ENCODE data around the gene FXR2.
A peak's percentile ranks its signal among the peaks of the same experiment; 100 is the strongest.

FXR2 gene

DNA sequence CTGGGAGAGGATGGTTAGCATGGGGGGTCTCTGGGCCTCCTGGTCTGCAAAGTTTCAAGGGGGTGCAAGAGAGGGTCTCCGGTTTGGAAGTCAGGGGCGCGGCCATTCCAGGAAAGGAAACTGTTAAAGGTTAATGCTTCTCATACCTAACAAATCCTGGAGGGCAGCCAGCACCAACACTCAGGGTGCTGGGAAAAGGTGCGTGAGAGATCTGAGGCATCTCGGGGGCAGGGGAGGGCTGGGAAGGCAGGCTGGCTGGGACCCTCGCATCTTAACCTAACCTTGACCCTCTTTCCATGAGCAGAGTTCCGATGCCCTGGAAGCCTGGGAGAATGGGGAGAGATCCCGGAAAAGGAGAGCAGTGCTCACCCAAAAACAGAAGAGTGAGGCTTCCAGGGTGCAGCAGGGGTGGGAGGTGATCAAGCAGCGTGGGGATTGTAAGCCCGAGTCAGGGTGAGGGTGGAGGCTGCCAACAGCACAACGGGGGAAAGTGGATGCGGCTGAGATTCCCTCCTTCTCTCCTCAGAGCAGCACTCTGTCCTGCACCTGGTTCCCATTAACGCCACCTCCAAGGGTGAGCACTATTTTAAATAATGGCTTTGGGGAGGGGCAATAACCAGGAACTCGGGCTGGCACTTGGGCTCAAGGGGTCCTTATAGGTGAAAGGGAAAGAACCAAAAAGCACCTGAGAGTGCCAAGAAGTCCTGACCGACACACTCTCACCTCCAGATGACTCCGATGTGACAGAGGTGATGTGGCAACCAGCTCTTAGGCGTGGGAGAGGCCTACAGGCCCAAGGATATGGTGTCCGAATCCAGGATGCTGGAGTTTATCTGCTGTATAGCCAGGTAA lies 55.2 kb downstream of the FXR2 start:
- no peak for TF ChIP-seq CTCF (IDR thresholded peaks at IDR 0.05; ENCODE audit: insufficient read depth, low read length, poor library complexity, severe bottlenecking)
- no peaks in the 10 kb centered on the region for H3K27me3 ChIP-seq (replicated peaks; ENCODE audit: control insufficient read depth, insufficient read depth, low read length)
- H3K36me3 ChIP-seq (ENCODE audit: control insufficient read depth, insufficient read depth, low read length): peaks cover 4% of the 10 kb centered on the region
- no peak overlapping the region for H3K4me3 ChIP-seq (replicated peaks; ENCODE audit: low read depth, low read length)
- DNase-seq (ENCODE audit: extremely low read depth, insufficient read length): no peak

DNA sequence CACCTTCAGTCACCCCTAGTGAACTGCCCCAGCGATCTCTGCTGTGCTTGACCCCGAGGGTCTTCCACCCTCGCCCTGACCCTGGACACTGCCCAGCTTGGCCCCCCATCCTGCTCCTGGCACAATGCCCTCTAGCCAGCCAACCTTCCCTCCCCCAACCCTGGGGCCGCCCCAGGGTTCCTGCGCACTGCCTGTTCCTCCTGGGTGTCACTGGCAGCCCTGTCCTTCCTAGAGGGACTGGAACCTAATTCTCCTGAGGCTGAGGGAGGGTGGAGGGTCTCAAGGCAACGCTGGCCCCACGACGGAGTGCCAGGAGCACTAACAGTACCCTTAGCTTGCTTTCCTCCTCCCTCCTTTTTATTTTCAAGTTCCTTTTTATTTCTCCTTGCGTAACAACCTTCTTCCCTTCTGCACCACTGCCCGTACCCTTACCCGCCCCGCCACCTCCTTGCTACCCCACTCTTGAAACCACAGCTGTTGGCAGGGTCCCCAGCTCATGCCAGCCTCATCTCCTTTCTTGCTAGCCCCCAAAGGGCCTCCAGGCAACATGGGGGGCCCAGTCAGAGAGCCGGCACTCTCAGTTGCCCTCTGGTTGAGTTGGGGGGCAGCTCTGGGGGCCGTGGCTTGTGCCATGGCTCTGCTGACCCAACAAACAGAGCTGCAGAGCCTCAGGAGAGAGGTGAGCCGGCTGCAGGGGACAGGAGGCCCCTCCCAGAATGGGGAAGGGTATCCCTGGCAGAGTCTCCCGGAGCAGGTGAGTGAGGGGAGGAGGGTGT lies 56.0 kb downstream of the FXR2 start, which contains the start of gene TNFSF13:
TNFSF13 (plus strand) TSS at position 207 of the 776 bp plus-strand sequence; CDS start at position 497, 290 bp downstream.
- H3K4me3 ChIP-seq (replicated peaks; ENCODE audit: low read depth, low read length): peak within 1 kb of the TSS; percentile 41
- DNase-seq (ENCODE audit: extremely low read depth, insufficient read length): no peak
- TF ChIP-seq CTCF (IDR thresholded peaks at IDR 0.05; ENCODE audit: insufficient read depth, low read length, poor library complexity, severe bottlenecking): no peak
- no peaks in the 10 kb centered on the region for H3K27me3 ChIP-seq (replicated peaks; ENCODE audit: control insufficient read depth, insufficient read depth, low read length)
- no peaks in the 10 kb centered on the region; the same call in none of the 2 replicates for H3K36me3 ChIP-seq (ENCODE audit: control insufficient read depth, insufficient read depth, low read length)

DNA sequence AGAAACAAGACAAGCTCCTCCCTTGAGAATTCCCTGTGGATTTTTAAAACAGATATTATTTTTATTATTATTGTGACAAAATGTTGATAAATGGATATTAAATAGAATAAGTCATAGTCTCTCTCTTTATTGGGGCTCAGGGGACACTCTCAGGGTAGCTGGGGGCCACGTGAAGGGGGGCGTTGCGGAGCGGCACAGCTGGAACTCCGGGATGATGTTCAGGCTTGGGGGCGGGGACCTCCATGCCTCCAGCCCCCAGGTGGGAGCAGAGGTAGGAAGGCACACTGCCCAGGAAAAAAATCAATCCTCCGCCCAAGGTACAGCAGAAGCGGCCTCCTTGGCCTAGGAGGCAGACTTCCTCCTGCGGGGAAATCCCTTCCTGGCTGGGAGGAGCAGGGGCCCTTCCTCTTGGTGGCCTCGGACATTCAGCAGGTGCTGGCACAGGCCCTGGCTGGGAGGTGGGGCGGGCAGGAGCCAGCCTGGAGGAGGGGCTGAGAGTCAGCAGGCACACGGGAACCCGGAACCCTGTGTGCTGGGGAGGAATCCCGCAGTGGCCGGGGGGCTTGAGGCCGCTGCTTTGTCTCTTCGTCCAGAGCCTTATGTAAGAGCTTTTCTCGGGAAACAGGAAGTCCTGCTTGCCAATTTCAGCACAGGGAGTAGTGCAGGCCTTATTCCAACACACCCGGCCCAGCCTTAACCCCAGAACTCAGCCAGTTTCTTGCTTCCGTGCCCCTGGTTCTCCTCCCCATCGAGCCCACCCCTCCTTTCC lies 56.7 kb downstream of the FXR2 start:
- DNase-seq (ENCODE audit: extremely low read depth, insufficient read length): peak; percentile 73
- Histone ChIP-seq H3K27me3 (replicated peaks; ENCODE audit: control insufficient read depth, insufficient read depth, low read length) (no peaks in the 10 kb centered on the region), H3K4me3 (replicated peaks; ENCODE audit: low read depth, low read length) (peak overlapping the region; percentile 41), H3K36me3 (ENCODE audit: control insufficient read depth, insufficient read depth, low read length) (no peaks in the 10 kb centered on the region)
- TF ChIP-seq CTCF (IDR thresholded peaks at IDR 0.05; ENCODE audit: insufficient read depth, low read length, poor library complexity, severe bottlenecking): no peak

DNA sequence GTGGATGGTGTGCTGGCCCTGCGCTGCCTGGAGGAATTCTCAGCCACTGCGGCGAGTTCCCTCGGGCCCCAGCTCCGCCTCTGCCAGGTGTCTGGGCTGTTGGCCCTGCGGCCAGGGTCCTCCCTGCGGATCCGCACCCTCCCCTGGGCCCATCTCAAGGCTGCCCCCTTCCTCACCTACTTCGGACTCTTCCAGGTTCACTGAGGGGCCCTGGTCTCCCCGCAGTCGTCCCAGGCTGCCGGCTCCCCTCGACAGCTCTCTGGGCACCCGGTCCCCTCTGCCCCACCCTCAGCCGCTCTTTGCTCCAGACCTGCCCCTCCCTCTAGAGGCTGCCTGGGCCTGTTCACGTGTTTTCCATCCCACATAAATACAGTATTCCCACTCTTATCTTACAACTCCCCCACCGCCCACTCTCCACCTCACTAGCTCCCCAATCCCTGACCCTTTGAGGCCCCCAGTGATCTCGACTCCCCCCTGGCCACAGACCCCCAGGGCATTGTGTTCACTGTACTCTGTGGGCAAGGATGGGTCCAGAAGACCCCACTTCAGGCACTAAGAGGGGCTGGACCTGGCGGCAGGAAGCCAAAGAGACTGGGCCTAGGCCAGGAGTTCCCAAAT lies 57.4 kb downstream of the FXR2 start:
- TF ChIP-seq CTCF (IDR thresholded peaks at IDR 0.05; ENCODE audit: insufficient read depth, low read length, poor library complexity, severe bottlenecking): no peak
- no peak for DNase-seq (ENCODE audit: extremely low read depth, insufficient read length)
- H3K4me3 ChIP-seq (replicated peaks; ENCODE audit: low read depth, low read length): no peak overlapping the region

DNA sequence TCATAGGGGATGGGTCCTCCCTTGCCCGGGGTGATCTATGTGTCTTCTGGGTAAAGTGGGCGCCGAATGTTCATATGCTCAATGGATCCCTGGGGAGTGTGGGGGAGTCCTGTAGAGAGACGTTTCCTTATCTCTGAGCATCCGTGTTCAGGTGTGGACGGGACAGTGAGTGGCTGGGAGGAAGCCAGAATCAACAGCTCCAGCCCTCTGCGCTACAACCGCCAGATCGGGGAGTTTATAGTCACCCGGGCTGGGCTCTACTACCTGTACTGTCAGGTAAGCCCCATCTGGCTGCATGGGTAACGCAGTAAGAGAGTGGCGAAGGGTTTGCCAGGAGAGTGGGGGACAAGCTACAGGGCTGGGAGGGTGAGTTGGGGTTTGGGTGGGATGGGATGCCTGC lies 58.1 kb downstream of the FXR2 start:
- Histone ChIP-seq H3K27me3 (replicated peaks; ENCODE audit: control insufficient read depth, insufficient read depth, low read length) (no peaks in the 10 kb centered on the region), H3K36me3 (ENCODE audit: control insufficient read depth, insufficient read depth, low read length) (no peaks in the 10 kb centered on the region), H3K4me3 (replicated peaks; ENCODE audit: low read depth, low read length) (no peak overlapping the region)
- TF ChIP-seq CTCF (IDR thresholded peaks at IDR 0.05; ENCODE audit: insufficient read depth, low read length, poor library complexity, severe bottlenecking): no peak
- no peak for DNase-seq (ENCODE audit: extremely low read depth, insufficient read length)

More for the DNA sequence above, 57.4 kb downstream of the FXR2 start:
- H3K27me3 ChIP-seq (replicated peaks; ENCODE audit: control insufficient read depth, insufficient read depth, low read length): no peaks in the 10 kb centered on the region
- no peaks in the 10 kb centered on the region for H3K36me3 ChIP-seq (ENCODE audit: control insufficient read depth, insufficient read depth, low read length)
